HS-27A (cell line): Measurements from ENCODE around the gene INPP5A.

Experiments
- DNase-seq: peaks from one replicate; pipeline ENCODE4 v3.0.0-alpha.2; 2012; ENCODE audit warnings: low read depth, missing footprints

The INPP5A gene

GRCh38 chr10:132628966-132629900 lies 91.6 kb downstream of the INPP5A start:
- no peak for DNase-seq

- no peak for DNase-seq
Observed at GRCh38 chr10:132630156-132630555, 92.6 kb downstream of the INPP5A start.

- no peak for DNase-seq
Observed at GRCh38 chr10:132630666-132631337, 93.2 kb downstream of the INPP5A start.

- DNase-seq, result no peak
Observed at GRCh38 chr10:132631338-132631735, 93.8 kb downstream of the INPP5A start.

GRCh38 chr10:132632091-132632561 lies 94.5 kb downstream of the INPP5A start:
- no peak for DNase-seq

GRCh38 chr10:132632851-132633684 lies 95.5 kb downstream of the INPP5A start:
- DNase-seq, result no peak

- no peak for DNase-seq
Observed at GRCh38 chr10:132634241-132634946, 96.8 kb downstream of the INPP5A start.

GRCh38 chr10:132634947-132635271 lies 97.3 kb downstream of the INPP5A start:
- DNase-seq, result no peak

GRCh38 chr10:132636358-132636757 lies 98.8 kb downstream of the INPP5A start:
- no peak for DNase-seq

GRCh38 chr10:132637477-132638129 lies 100.0 kb downstream of the INPP5A start:
- no peak for DNase-seq

- DNase-seq, result no peak
Observed at GRCh38 chr10:132638130-132638515, 100.5 kb downstream of the INPP5A start.

- DNase-seq, result no peak
Observed at GRCh38 chr10:132639470-132639869, 101.9 kb downstream of the INPP5A start.

- DNase-seq, result no peak
Observed at GRCh38 chr10:132640326-132641125, 102.9 kb downstream of the INPP5A start.

- DNase-seq, result no peak
Observed at GRCh38 chr10:132641401-132641800, 103.8 kb downstream of the INPP5A start.

- DNase-seq, result no peak
Observed at GRCh38 chr10:132641966-132642731, 104.6 kb downstream of the INPP5A start.

GRCh38 chr10:132642732-132643008 lies 105.1 kb downstream of the INPP5A start:
- no peak for DNase-seq

- no peak for DNase-seq
Observed at GRCh38 chr10:132643709-132644526, 106.3 kb downstream of the INPP5A start.

GRCh38 chr10:132644527-132645246 lies 107.1 kb downstream of the INPP5A start:
- DNase-seq, result no peak

GRCh38 chr10:132645247-132645530 lies 107.6 kb downstream of the INPP5A start:
- DNase-seq, result no peak
